Activated CD4-positive, alpha-beta memory T cell treated with anti-CD3 and anti-CD28 coated beads for 36 hours (primary cell): ENCODE results near the gene SNX12. TPM values are rescaled to one million over a fixed set of nuclear protein-coding genes. Genes with fewer than 3 reads are reported as not detected.

Experiments used
- CTCF ChIA-PET: fragments of 350-600 bp; sonication (Branson Sonifier 250); formaldehyde crosslinking; loops from one replicate; lab custom pipeline; 2021; ENCODE audit warnings: antibody characterized with exemption, inconsistent platforms; lab: Charles Lee
- POLR2A ChIA-PET: fragments of 350-600 bp; sonication (Branson Sonifier 250); formaldehyde crosslinking; loops from one replicate; lab custom pipeline; 2021; ENCODE audit warnings: antibody characterized with exemption; lab: Charles Lee
- DNase-seq: peaks from one replicate; pipeline ENCODE4 v3.0.0-alpha.2; 2020
- H3K27ac Mint-ChIP-seq: one replicate; pipeline ENCODE4 v1.8.0; 2021; ENCODE audit warnings: mixed read lengths
- H3K27me3 Mint-ChIP-seq: one replicate; pipeline ENCODE4 v1.8.0; 2021; ENCODE audit warnings: mixed read lengths
- H3K36me3 Mint-ChIP-seq: one replicate; pipeline ENCODE4 v1.8.0; 2021; ENCODE audit warnings: mixed read lengths
- H3K4me1 Mint-ChIP-seq: one replicate; pipeline ENCODE4 v1.8.0; 2021; ENCODE audit warnings: low read depth, mixed read lengths
- H3K4me3 Mint-ChIP-seq: one replicate; pipeline ENCODE4 v1.8.0; 2021; ENCODE audit warnings: mild to moderate bottlenecking, mixed read lengths
- H3K9me3 Mint-ChIP-seq: one replicate; pipeline ENCODE4 v1.8.0; 2021; ENCODE audit warnings: mixed read lengths
- intact Hi-C: fragments of 100-400 bp; cut with micrococcal nuclease; formaldehyde crosslinking; loops from one replicate; pipeline ENCODE4 v1.15.1; 2023
- total RNA-seq, 2 experiments: library from RNA; stranded (reverse); gene quantifications; one replicate each; pipeline ENCODE4 v1.2.3, GENCODE V29; 2021

The SNX12 gene
- total RNA-seq, 2 experiments from 2014 or later = 42.1 to 42.5 TPM

DNA sequence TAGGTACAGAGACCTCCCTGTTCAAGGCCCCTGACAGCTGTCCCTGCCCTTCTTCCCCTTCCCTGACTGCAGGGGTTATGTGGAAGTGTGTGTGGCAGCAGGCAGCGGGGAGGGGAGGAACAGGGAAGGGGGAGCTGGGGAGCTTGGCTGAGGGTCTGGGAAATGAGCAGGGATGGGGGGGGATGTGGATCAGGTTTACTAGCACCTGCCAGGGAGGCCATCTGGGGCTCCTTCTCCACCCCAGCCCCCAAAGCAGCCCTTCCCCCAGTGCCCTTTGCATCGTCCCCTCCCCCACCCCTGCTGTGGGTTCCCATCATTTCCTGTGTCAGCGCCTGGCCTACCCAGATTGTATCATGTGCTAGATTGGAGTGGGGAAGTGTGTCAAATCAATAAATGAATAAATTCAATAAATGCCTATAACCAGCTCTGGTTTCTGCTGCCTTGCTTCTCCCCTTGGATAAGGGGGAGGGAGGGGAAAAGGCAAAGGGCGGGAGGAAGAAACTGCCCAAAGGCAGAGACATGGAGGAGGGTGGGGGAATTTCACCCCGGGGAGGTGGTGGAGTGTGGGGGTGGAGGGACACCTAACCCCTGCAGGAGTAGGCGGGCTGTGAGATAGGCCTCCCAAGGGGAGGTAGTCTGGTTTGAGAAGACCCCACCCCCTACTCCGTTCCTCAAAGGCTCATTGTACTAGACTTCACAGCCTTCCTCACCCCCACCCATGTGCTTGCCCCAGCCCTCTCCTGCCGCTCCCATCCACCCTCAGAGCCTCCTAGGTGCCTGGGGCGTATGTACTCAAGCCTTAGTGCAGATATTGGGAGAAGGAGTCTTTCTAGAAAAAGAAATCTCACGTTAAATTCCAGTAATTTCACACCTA, 35.2 kb upstream of the SNX12 start:
- ChIA-PET CTCF (interaction anchor here (0.8 to 4.9 kb wide), 3 partner anchors 8 to 26 kb away, joined by 3 to 33 read pairs (median 5); partner anchors contain the start of genes IL2RG and MED12), POLR2A (interaction anchor here (1.1 to 3.4 kb wide), 3 partner anchors 8 to 78 kb away, joined by 3 to 28 read pairs (median 7); partner anchors contain the start of genes IL2RG and MED12)
- intact Hi-C loops = loop anchor here (1.0 kb wide), 1 partner anchor 8 kb away; the partner anchor contains the start of gene IL2RG
- Mint-ChIP-seq H3K4me1 (peaks cover 78% of the 10 kb centered on the region), H3K36me3 (peaks cover 27% of the 10 kb centered on the region), H3K9me3 (no peaks in the 10 kb centered on the region), H3K4me3 (peak overlapping the region; percentile 56), H3K27me3 (no peaks in the 10 kb centered on the region), H3K27ac (peak overlapping the region; percentile 83)
- peak; percentile 71 for DNase-seq

DNA sequence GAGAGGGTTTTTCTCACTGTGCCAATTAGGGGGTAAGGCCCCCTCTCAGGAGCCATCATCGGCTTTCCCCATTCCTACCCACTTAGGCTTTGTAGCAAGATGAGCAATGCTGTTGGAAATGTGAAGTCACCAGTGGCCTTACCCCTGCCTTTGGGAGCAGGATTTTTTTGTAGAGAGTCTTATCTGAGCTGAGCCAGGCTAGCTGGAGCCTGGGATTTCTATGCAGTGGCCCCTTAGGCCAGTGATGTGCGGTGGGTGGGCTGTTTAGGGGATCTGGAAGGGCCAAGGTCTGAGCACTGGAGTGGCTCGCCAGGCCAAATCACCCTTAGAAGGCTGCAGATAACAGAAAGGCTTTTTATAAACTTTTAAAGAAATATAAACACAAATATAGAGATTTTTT, 34.2 kb upstream of the SNX12 start:
- peak overlapping the region; percentile 83 for H3K27ac Mint-ChIP-seq
- DNase-seq = no peak
- POLR2A ChIA-PET = interaction anchor here (1.1 to 3.4 kb wide), 4 partner anchors 9 to 79 kb away, joined by 3 to 28 read pairs (median 6); partner anchors contain the start of genes IL2RG and MED12
- intact Hi-C loops = loop anchor here (1.0 kb wide), 1 partner anchor 27 kb away; no protein-coding TSS in a partner anchor
- CTCF ChIA-PET = interaction anchor here (1.4 to 4.9 kb wide), 5 partner anchors 10 to 76 kb away, joined by 5 to 33 read pairs (median 6); partner anchors contain the start of genes IL2RG and MED12
- H3K4me3 Mint-ChIP-seq = no peak overlapping the region
- peaks cover 16% of the 10 kb centered on the region for H3K36me3 Mint-ChIP-seq
- no peaks in the 10 kb centered on the region for H3K9me3 Mint-ChIP-seq
- H3K27me3 Mint-ChIP-seq = no peaks in the 10 kb centered on the region
- H3K4me1 Mint-ChIP-seq = peaks cover 73% of the 10 kb centered on the region

DNA sequence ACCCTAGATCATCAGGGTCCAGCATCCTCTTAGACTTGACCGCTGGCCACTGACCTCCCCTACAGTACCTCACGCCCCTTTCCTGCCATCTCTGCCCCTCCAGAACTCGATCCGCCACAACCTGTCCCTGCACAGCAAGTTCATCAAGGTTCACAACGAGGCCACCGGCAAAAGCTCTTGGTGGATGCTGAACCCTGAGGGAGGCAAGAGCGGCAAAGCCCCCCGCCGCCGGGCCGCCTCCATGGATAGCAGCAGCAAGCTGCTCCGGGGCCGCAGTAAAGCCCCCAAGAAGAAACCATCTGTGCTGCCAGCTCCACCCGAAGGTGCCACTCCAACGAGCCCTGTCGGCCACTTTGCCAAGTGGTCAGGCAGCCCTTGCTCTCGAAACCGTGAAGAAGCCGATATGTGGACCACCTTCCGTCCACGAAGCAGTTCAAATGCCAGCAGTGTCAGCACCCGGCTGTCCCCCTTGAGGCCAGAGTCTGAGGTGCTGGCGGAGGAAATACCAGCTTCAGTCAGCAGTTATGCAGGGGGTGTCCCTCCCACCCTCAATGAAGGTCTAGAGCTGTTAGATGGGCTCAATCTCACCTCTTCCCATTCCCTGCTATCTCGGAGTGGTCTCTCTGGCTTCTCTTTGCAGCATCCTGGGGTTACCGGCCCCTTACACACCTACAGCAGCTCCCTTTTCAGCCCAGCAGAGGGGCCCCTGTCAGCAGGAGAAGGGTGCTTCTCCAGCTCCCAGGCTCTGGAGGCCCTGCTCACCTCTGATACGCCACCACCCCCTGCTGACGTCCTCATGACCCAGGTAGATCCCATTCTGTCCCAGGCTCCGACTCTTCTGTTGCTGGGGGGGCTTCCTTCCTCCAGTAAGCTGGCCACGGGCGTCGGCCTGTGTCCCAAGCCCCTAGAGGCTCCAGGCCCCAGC, 32.7 kb upstream of the SNX12 start:
- no peaks in the 10 kb centered on the region for H3K27me3 Mint-ChIP-seq
- ChIA-PET POLR2A (interaction anchor here (1.5 to 3.4 kb wide), 3 partner anchors 11 to 19 kb away, joined by 5 to 28 read pairs (median 7); partner anchors contain the start of genes IL2RG and MED12), CTCF (interaction anchor here (0.6 to 4.9 kb wide), 6 partner anchors 11 to 216 kb away, joined by 3 to 33 read pairs (median 6); partner anchors contain the start of gene IL2RG)
- no peaks in the 10 kb centered on the region for H3K9me3 Mint-ChIP-seq
- peaks cover 4% of the 10 kb centered on the region for H3K36me3 Mint-ChIP-seq
- peak; percentile 29 for DNase-seq
- H3K4me1 Mint-ChIP-seq = peaks cover 61% of the 10 kb centered on the region
- H3K27ac Mint-ChIP-seq = no peak overlapping the region
- H3K4me3 Mint-ChIP-seq = no peak overlapping the region
- intact Hi-C loops = no loop called here

DNA sequence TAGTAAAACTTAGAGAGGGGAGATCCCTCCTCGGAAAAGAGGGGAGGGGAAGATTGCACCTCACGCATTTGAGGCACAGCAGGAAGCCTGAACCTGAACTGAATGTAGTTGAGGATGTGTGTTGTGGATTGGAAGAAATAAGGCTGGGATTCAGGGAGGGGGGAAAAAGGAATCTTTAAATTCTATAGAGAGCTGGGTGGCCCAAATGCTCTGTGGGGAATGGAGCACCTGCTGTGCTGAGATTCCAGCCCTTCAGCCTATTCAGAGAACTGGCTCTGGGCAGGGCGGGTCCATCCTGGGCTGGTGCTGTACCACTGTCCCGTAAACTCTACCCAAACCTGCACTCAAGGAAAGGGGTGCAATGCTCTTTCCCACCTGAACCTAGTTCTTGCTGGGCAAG, 31.6 kb upstream of the SNX12 start:
- ChIA-PET CTCF (interaction anchor here (0.8 to 4.9 kb wide), 8 partner anchors 9 to 80 kb away, joined by 3 to 33 read pairs (median 4); partner anchors contain the start of genes IL2RG and MED12), POLR2A (interaction anchor here (1.2 to 1.7 kb wide), 2 partner anchors 12 to 18 kb away, joined by 5 to 10 read pairs; partner anchors contain the start of genes IL2RG and MED12)
- Mint-ChIP-seq H3K4me3 (no peak overlapping the region), H3K9me3 (no peaks in the 10 kb centered on the region), H3K36me3 (no peaks in the 10 kb centered on the region), H3K27me3 (no peaks in the 10 kb centered on the region), H3K4me1 (peaks cover 57% of the 10 kb centered on the region), H3K27ac (peak overlapping the region; percentile 57)
- DNase-seq = no peak
- intact Hi-C loops = loop anchor here (2.0 to 5.0 kb wide), 2 partner anchors 79 to 268 kb away; partner anchors contain the start of gene TAF1

DNA sequence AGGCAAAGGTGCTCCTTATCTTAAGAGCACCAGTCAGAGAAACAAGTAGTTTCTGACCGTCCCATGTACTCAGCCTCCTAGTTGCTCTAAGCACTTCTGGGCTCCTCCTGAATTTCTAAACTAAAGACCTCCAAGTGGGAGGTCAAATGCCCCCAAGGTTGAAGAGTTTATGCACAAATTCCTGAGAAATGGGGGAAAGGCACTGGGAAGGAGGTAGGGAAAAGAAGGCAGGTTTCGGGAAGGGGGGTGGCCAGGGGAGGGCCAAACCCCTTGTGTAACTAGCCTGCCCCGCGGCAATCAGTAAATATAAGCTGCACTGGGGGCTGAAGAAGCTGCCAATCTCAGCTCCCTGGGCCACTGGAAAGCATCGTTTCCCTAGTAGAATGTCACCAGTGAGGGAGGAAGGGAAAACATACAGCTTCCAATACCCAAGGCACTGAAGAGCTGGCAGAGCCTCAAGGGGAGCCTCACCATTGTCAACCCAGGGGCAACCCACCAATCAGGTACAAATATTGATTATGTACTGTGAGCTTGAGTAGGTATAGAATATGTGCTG, 30.9 kb upstream of the SNX12 start:
- Mint-ChIP-seq H3K27me3 (no peaks in the 10 kb centered on the region), H3K9me3 (no peaks in the 10 kb centered on the region), H3K4me1 (peaks cover 50% of the 10 kb centered on the region), H3K4me3 (no peak overlapping the region), H3K27ac (peak overlapping the region; percentile 57), H3K36me3 (no peaks in the 10 kb centered on the region)
- DNase-seq = no peak
- CTCF ChIA-PET = interaction anchor here (0.8 to 4.9 kb wide), 8 partner anchors 10 to 81 kb away, joined by 3 to 33 read pairs (median 4); partner anchors contain the start of genes IL2RG and MED12
- POLR2A ChIA-PET = interaction anchor here (1.2 to 1.7 kb wide), 2 partner anchors 13 to 19 kb away, joined by 5 to 10 read pairs; partner anchors contain the start of genes IL2RG and MED12
- intact Hi-C loops = loop anchor here (1.0 to 5.0 kb wide), 4 partner anchors 12 to 268 kb away; partner anchors contain the start of genes IL2RG and TAF1

- H3K27ac Mint-ChIP-seq = no peak overlapping the region
- ChIA-PET POLR2A (interaction anchor here (2.4 kb wide), 1 partner anchor 13 kb away, joined by 9 read pairs; the partner anchor contains the start of gene IL2RG), CTCF (interaction anchor here (1.0 to 1.3 kb wide), 4 partner anchors 8 to 31 kb away, joined by 3 to 15 read pairs (median 5); partner anchors contain the start of genes CXorf65 and MED12)
- H3K4me3 Mint-ChIP-seq = no peak overlapping the region
- peak; percentile 79 for DNase-seq
- intact Hi-C loops = loop anchor here (1.0 to 5.0 kb wide), 4 partner anchors 13 to 269 kb away; partner anchors contain the start of genes IL2RG and TAF1
- peaks cover 43% of the 10 kb centered on the region for H3K4me1 Mint-ChIP-seq
- no peaks in the 10 kb centered on the region for H3K27me3 Mint-ChIP-seq
- no peaks in the 10 kb centered on the region for H3K9me3 Mint-ChIP-seq
- no peaks in the 10 kb centered on the region for H3K36me3 Mint-ChIP-seq
Measured at GRCh38 chrX:71098302-71098701, 30.2 kb upstream of the SNX12 start.

DNA sequence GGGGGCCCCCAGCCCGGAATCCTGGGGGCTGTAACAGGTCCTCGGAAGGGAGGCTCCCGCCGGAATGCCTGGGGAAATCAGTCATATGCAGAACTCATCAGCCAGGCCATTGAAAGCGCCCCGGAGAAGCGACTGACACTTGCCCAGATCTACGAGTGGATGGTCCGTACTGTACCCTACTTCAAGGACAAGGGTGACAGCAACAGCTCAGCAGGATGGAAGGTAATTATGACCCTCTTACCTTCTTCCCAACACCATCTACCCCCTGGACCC, 28.6 kb upstream of the SNX12 start:
- peaks cover 30% of the 10 kb centered on the region for H3K4me1 Mint-ChIP-seq
- no peaks in the 10 kb centered on the region for H3K36me3 Mint-ChIP-seq
- ChIA-PET CTCF (interaction anchor here (1.2 kb wide), 1 partner anchor 32 kb away, joined by 6 read pairs; no protein-coding TSS in a partner anchor), POLR2A (interaction anchor here (1.1 to 2.4 kb wide), 2 partner anchors 15 to 21 kb away, joined by 6 to 9 read pairs; partner anchors contain the start of genes IL2RG and MED12)
- intact Hi-C loops = loop anchor here (1.0 to 5.0 kb wide), 2 partner anchors 28 to 271 kb away; partner anchors contain the start of genes SNX12 and TAF1
- H3K4me3 Mint-ChIP-seq = peak overlapping the region; percentile 84
- no peaks in the 10 kb centered on the region for H3K27me3 Mint-ChIP-seq
- H3K9me3 Mint-ChIP-seq = no peaks in the 10 kb centered on the region
- no peak overlapping the region for H3K27ac Mint-ChIP-seq
- no peak for DNase-seq

DNA sequence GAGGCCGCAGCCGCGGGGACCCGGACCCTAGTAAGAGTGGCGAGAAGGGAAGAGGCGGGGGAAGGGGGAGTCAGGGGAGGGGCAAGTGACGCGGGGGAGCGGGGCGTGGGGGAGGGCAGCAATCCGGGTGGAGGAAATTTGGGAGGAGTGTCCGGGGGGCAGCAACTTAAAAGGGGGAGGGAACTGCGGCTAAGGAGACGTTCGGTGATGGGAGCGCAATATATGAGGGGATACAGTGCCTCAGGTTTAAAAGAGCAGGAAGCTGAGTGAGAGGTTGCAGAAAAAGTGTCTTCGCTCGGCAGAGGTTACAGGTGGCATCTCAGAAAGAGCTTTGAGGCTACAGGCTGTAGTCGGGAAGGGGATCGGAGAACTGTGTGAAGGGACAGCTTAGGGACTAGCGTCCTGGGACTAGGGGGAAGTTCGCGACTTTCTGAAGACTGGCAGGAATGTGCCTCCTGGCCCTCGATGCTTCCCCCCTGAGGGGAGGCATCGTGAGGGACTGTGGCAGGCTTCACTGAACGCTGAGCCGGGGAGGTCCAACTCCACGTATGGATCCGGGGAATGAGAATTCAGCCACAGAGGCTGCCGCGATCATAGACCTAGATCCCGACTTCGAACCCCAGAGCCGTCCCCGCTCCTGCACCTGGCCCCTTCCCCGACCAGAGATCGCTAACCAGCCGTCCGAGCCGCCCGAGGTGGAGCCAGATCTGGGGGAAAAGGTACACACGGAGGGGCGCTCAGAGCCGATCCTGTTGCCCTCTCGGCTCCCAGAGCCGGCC, 28.0 kb upstream of the SNX12 start:
- Mint-ChIP-seq H3K4me3 (peak overlapping the region; percentile 84), H3K27me3 (no peaks in the 10 kb centered on the region), H3K9me3 (no peaks in the 10 kb centered on the region), H3K36me3 (no peaks in the 10 kb centered on the region), H3K27ac (peak overlapping the region; percentile 85), H3K4me1 (peaks cover 26% of the 10 kb centered on the region)
- POLR2A ChIA-PET = interaction anchor here (0.9 to 2.4 kb wide), 3 partner anchors 8 to 22 kb away, joined by 3 to 9 read pairs (median 6); partner anchors contain the start of genes IL2RG and MED12
- intact Hi-C loops = loop anchor here (1.0 to 5.0 kb wide), 4 partner anchors 15 to 271 kb away; partner anchors contain the start of genes IL2RG, MED12, SNX12 and TAF1
- DNase-seq = no peak
- CTCF ChIA-PET = interaction anchor here (1.2 kb wide), 1 partner anchor 33 kb away, joined by 6 read pairs; no protein-coding TSS in a partner anchor

GRCh38 chrX:71095555-71095980, 27.4 kb upstream of the SNX12 start, which contains the start of gene FOXO4:
FOXO4 (plus strand) TSS chrX:71095851; CDS start chrX:71096529, 678 bp downstream.
- POLR2A ChIA-PET = interaction anchor here (0.9 to 1.1 kb wide), 2 partner anchors 9 to 22 kb away, joined by 3 to 6 read pairs; partner anchors contain the start of gene MED12
- no peaks in the 10 kb centered on the region for H3K36me3 Mint-ChIP-seq
- no peaks in the 10 kb centered on the region for H3K27me3 Mint-ChIP-seq

More at GRCh38 chrX:71095555-71095980, 27.4 kb upstream of the SNX12 start, which contains the start of gene FOXO4:
- intact Hi-C loops = loop anchor here (1.0 to 5.0 kb wide), 3 partner anchors 15 to 272 kb away; partner anchors contain the start of genes IL2RG, MED12 and TAF1
- peak within 1 kb of the TSS; percentile 84 for H3K4me3 Mint-ChIP-seq
- peak; percentile 92 for DNase-seq
- H3K4me1 Mint-ChIP-seq = peaks cover 23% of the 10 kb centered on the region
- peak within 1 kb of the TSS; percentile 85 for H3K27ac Mint-ChIP-seq
- no peaks in the 10 kb centered on the region for H3K9me3 Mint-ChIP-seq
- CTCF ChIA-PET = interaction anchor here (0.6 to 1.2 kb wide), 2 partner anchors 33 to 485 kb away, joined by 3 to 6 read pairs; no protein-coding TSS in a partner anchor
